HG03460 (cell line): ENCODE results near the gene CNBD2.
"Not testable (repeated sequence)": the region's sequence is repeated elsewhere in the genome, so short reads cannot be mapped to it uniquely, and the experiment has no call there.

Experiments used
- ATAC-seq: cut with Tn5 transposase; IDR thresholded peaks from one replicate; pipeline ENCODE4 v1.9.1; 2021; ENCODE audit not compliant: unreplicated experiment

The CNBD2 gene

DNA sequence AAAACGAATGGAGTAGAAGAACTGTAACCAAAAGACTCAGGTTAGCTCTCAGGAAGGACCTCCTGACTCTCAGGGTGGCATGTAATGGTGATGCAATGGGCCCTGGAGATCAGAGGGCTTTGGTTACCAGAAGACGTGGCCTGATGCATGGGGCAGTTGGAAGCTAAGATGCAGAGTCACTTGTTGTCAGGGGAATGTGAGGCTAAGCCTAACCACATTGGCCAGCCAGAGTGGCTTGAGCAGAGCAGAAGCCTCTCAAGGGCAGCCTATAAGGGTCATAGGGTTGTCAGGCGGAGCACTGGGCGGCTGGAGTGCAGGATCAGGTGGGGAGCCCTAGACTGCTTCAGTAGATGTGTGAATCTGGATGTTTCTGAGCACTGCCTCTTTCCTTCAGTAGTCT lies 5.9 kb downstream of the CNBD2 start:
- ATAC-seq: no peak

DNA sequence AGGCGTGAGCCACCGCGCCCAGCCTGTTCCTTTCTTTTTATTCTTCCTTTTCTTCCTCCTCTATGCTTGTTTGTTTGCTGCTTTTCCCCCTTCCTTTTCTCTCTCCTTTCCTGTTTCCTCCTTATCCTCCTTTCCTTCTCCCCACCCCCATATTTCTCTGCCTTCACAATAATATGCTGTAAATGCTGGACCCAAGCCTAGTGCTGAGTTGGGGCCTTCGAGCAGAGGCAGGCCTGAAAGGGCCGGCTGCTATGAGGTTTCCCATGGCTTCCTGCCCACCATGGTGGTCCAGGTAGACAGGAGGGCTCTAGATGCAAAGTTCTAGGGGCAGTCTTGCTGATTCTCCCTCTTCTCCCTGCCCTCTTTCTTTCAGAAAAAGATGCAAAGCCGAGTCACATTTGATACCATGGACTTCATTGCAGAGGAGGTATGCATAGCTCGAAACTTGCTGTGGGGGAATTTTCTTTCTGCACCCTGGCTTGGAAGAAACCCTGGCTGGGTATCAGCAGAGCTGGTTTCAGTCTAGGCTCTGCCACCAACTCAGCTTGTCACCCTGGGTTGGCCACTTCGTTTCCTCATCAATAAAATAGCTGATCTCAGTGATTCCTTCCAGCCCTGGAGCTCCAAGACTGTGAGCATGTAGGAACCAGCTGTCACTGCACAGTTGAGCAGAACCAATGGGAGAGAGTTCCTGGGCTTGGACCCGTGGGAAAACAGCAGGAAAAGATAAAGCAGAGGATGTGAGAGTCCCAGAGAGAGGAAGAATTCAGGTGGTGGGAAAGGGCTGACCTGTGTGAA lies 7.4 kb downstream of the CNBD2 start:
- ATAC-seq: no peak

- no peak for ATAC-seq
These were observed 9.7 kb downstream of the CNBD2 start for GRCh38 chr20:35978041-35978513.

GRCh38 chr20:35979544-35979943 lies 11.2 kb downstream of the CNBD2 start:
- ATAC-seq: no peak

- ATAC-seq: no peak
These were observed 13.6 kb downstream of the CNBD2 start for GRCh38 chr20:35981969-35982368.

- no peak for ATAC-seq
These were observed 16.0 kb downstream of the CNBD2 start for GRCh38 chr20:35984382-35984781.

- no peak for ATAC-seq
These were observed 17.4 kb downstream of the CNBD2 start for GRCh38 chr20:35985806-35986205.

DNA sequence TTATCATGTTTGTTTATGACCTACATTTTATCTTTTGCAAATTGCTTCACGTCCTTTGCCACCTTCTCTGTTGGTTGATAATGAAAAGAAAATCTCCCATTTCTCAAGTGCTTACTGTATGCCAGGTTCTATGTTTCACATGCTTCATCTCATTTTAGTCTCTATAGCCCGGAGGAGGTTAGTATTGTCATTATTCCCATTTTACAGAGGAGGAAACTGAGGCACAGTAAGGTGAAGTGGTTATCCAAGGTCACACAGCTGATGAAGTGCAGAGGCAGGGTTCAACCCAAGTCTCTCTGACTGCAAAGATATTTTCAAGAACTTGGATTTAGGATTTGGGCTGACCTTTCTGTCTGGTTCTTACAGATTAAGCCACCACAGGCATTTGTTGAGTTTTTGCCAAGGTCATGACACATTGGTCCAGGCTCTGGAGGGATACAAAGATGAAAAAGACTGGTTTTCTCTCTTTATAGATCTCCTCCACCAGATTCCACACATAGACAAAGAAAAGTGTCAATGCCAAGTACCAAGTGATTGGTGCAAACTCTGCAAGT lies 20.6 kb downstream of the CNBD2 start:
- no peak for ATAC-seq

GRCh38 chr20:35991142-35991771 lies 22.9 kb downstream of the CNBD2 start:
- no peak for ATAC-seq

DNA sequence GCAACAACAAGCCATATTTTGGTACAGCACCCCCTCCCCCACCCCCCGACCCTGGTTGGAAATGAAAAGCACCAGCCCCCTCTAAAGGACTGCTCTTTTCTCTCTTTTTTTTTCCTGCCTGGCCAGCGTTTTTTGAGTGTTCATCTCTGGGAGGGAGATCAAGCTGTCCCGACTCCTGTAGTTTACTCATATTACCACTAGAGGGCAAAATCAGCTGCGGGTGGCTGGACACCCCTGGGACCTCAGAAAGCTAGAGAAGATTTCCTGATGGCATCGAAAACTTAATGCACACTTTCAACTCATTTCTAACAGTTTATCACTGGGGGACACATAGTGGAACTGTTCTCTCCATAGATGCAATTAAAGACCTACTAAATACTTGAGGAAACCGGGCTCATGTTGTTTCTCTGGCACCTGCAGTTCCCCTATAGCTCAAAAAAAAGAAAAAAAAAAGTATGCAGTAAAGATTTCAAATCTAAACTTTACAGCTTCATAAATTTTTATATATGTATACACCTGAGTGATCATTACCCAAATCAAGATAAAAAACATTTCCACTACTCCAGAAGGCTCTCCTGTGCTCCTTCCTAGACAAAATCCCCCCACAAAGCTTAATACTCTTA lies 24.4 kb downstream of the CNBD2 start:
- no peak for ATAC-seq

DNA sequence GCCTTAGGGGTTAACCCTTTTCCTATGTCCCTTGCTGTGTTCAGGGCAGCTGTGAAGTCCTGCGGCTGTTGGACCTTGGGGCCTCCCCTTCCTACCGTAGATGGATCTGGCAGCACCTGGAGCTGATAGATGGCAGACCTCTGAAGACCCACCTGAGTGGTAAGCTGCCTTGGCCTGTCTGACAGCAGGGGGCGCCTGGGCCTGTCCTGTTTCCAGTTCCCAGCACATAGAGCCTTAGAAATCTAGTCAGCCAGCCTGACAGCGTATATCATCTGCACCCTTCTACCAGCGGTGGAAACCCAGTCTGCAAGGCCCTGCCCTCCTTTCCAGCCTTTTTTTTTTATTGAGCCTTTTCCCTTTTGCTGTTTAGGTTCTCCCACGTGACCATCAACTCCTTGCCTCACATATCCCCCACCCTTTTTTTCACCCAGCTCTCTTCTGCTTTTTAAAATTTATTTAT lies 26.6 kb downstream of the CNBD2 start:
- no peak for ATAC-seq

DNA sequence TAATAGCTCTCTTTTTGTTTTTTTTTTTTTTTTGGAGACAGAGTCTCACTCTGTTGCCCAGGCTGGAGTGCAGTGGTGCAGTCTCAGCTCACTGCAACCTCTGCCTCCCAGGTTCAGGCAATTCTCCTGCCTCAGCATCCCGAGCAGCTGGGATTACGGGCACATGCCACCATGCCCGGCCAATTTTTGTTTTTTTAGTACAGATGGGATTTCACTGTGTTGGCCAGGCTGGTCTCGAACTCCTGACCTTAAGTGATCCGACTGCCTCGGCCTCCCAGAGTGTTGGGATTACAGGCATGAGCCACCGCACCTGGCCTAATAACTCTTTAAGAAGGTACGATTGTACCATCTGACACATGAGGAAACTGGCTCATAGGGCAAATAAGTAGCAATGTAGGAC lies 28.1 kb downstream of the CNBD2 start:
- not testable (repeated sequence) for ATAC-seq

DNA sequence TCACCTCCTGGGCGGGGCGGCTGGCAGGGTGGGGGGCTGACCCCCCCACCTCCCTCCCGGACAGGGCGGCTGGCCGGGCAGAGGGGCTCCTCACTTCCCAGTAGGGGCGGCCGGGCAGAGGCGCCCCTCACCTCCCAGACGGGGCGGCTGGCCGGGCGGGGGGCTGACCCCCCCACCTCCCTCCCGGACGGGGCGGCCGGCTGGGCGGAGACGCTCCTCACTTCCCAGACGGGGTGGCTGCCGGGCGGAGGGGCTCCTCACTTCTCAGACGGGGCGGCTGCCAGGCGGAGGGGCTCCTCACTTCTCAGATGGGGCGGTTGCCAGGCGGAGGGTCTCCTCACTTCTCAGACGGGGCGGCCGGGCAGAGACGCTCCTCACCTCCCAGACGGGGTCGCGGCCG lies 32.9 kb downstream of the CNBD2 start:
- not testable (repeated sequence) for ATAC-seq

GRCh38 chr20:36002855-36003254 lies 34.5 kb downstream of the CNBD2 start:
- ATAC-seq: no peak

GRCh38 chr20:36004045-36004444 lies 35.7 kb downstream of the CNBD2 start:
- no peak for ATAC-seq

GRCh38 chr20:36008461-36009035 lies 40.2 kb downstream of the CNBD2 start:
- no peak for ATAC-seq

DNA sequence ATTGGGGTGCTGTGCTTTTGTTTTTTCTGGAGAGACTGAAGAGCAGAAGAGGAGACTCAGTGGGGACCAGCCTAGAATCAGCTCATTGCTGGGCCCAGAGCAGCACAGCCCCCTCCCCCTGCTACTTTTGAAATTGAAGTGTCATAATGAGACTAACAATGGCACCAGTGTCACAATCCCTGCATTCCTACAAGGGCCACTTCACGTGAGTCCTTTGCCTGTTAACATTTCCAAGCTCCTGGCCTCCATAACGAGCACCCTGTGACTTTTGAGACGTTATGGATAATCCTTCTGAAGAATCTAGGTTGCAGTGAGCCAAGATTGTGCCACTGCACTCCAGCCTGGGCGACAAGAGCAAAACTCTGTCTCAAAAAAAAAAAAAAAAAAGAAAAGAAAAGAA lies 41.7 kb downstream of the CNBD2 start:
- ATAC-seq: no peak

- ATAC-seq: no peak
These were observed 42.4 kb downstream of the CNBD2 start for GRCh38 chr20:36010825-36011224.

DNA sequence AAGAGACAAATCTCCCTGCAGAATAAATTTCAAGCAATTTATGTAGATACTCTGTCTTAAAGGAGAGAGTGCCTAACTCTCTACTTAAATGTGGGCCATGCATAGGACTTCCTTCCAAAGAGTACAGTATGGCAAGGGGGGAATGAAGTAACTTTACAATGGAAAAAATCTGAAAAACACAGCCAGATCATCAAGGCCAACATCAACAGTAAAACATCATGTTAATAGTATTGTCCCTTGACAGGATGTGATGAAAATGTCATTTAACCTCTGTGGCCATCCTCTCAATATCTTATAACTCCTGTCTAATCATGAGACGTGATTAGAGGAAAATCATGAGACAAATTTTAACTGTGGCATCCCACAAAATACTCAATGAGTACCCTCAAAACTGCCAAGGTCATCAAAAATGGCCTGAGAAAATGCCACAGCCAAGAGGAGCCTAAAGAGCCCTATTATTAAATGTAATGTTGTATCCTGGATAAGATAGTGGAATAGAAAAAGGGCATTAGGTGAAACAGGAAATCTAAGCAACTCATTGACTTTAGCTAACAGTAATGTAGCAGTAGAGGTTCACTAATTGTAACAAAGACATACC lies 47.5 kb downstream of the CNBD2 start:
- ATAC-seq: no peak

GRCh38 chr20:36017048-36017951 lies 48.9 kb downstream of the CNBD2 start:
- no peak for ATAC-seq
